Hematopoietic multipotent progenitor cell treated with erythropoietin and hydrocortisone succinate and interleukin-3 and kit ligand, for 4 days (in vitro differentiated cells): ENCODE results near the gene ZNF521.
A peak's percentile ranks its signal among the peaks of the same experiment; 100 is the strongest.

Source experiments
- DNase-seq: peaks from one replicate; pipeline ENCODE4 v3.0.0-alpha.2; 2015

ZNF521 gene

GRCh38 chr18:25351777-25352628, at the start of gene ZNF521:
TSS of gene ZNF521 (minus strand) at chr18:25352166. CDS start at chr18:25350946, 1,220 bp downstream.
- DNase-seq: peak; percentile 97

- no peak for DNase-seq
These were observed 47.6 kb upstream of the ZNF521 start for GRCh38 chr18:25399554-25399953.

- DNase-seq: no peak
These were observed 40.2 kb upstream of the ZNF521 start for GRCh38 chr18:25392192-25392591.

GRCh38 chr18:25373432-25374179, 21.6 kb upstream of the ZNF521 start:
- DNase-seq: no peak

GRCh38 chr18:25370391-25370790, 18.4 kb upstream of the ZNF521 start:
- DNase-seq: no peak

- no peak for DNase-seq
These were observed 13.3 kb upstream of the ZNF521 start for GRCh38 chr18:25365242-25365641.

- no peak for DNase-seq
These were observed 12.8 kb upstream of the ZNF521 start for GRCh38 chr18:25364732-25365131.

- DNase-seq: no peak
These were observed 8.4 kb upstream of the ZNF521 start for GRCh38 chr18:25360301-25360899.

- no peak for DNase-seq
These were observed 1.1 kb upstream of the ZNF521 start for GRCh38 chr18:25353080-25353479.

- no peak for DNase-seq
These were observed 651 bp upstream of the ZNF521 start for GRCh38 chr18:25352629-25353005.

GRCh38 chr18:25351280-25351775, 638 bp downstream of the ZNF521 start:
- peak; percentile 36 for DNase-seq

- peak; percentile 88 for DNase-seq
These were observed 1.3 kb downstream of the ZNF521 start for GRCh38 chr18:25350489-25351251.

GRCh38 chr18:25349926-25350487, 2.0 kb downstream of the ZNF521 start:
- DNase-seq: peak; percentile 69

- peak; percentile 68 for DNase-seq
These were observed 2.6 kb downstream of the ZNF521 start for GRCh38 chr18:25349131-25349925.

GRCh38 chr18:25348386-25349130, 3.4 kb downstream of the ZNF521 start:
- no peak for DNase-seq

- DNase-seq: no peak
These were observed 5.4 kb downstream of the ZNF521 start for GRCh38 chr18:25346561-25346960.

- no peak for DNase-seq
These were observed 6.7 kb downstream of the ZNF521 start for GRCh38 chr18:25345081-25345866.

GRCh38 chr18:25341831-25342230, 10.1 kb downstream of the ZNF521 start:
- peak; percentile 29 for DNase-seq

GRCh38 chr18:25340762-25341161, 11.2 kb downstream of the ZNF521 start:
- DNase-seq: no peak

- DNase-seq: no peak
These were observed 16.3 kb downstream of the ZNF521 start for GRCh38 chr18:25335676-25336075.
